HCT116 (cell line): ENCODE results near the gene ASAP3.

Experiments used
- ATF3 ChIP-seq: IDR thresholded peaks from 2 replicates; pipeline ENCODE4 v1.6.1; 2012
- EZH2 ChIP-seq: fragments of 200-600 bp; sonication (generic); IDR thresholded peaks from 2 replicates; pipeline ENCODE4 v1.6.1; 2017; ENCODE audit warnings: antibody characterized with exemption, mixed run types
- POLR2A ChIP-seq: IDR thresholded peaks from 2 replicates; pipeline ENCODE4 v1.7.0; 2011; ENCODE audit warnings: borderline replicate concordance; ENCODE audit not compliant: insufficient read depth, insufficient read length; ENCODE audit errors: extremely low read depth
- POLR2AphosphoS5 ChIP-seq: IDR thresholded peaks from 2 replicates; pipeline ENCODE4 v1.6.1; 2011; ENCODE audit warnings: mild to moderate bottlenecking, low read depth, low read length, moderate library complexity
- ZBTB33 ChIP-seq: IDR thresholded peaks from 2 replicates; pipeline ENCODE4 v1.6.1; 2011; ENCODE audit warnings: mild to moderate bottlenecking, low read length, moderate library complexity; ENCODE audit not compliant: insufficient replicate concordance; ENCODE audit errors: extremely low read depth
- ZFX ChIP-seq: fragments of 450-650 bp; IDR thresholded peaks from 2 replicates; pipeline ENCODE4 v1.6.1; 2017
- ZNF274 ChIP-seq: fragments of 200-500 bp; sonication (Bioruptor generic); IDR thresholded peaks from 2 replicates; pipeline ENCODE4 v1.6.1; 2014; ENCODE audit warnings: mild to moderate bottlenecking, low read depth, low read length, inconsistent platforms
- TF ChIP-seq, protein P1 (sequence below), 3 experiments: fragments of 200-600 bp in 1 of 3; sonication (generic) in 1 of 3; IDR thresholded peaks in 2 of 3; conservative IDR thresholded peaks in 1 of 3; 2 replicates each; pipeline ENCODE4 v1.5.1; 2012 to 2017; ENCODE audit warnings: low read depth in 2 of 3, low read length in 2 of 3, antibody characterized with exemption in 1 of 3, borderline replicate concordance in 1 of 3, control low read depth in 1 of 3, mild to moderate bottlenecking in 1 of 3, mixed read lengths in 1 of 3, mixed run types in 1 of 3, moderate library complexity in 1 of 3; ENCODE audit not compliant: insufficient read depth in 1 of 3
- TF ChIP-seq, protein P2 (sequence below): IDR thresholded peaks from 2 replicates; pipeline ENCODE4 v1.6.1; 2012

- TF ChIP-seq EZH2 (no peak), POLR2A (no peak), ZNF274 (no peak), POLR2AphosphoS5 (no peak), ZFX (no peak), ZBTB33 (no peak), ATF3 (no peak)
- TF ChIP-seq, protein P1, sequence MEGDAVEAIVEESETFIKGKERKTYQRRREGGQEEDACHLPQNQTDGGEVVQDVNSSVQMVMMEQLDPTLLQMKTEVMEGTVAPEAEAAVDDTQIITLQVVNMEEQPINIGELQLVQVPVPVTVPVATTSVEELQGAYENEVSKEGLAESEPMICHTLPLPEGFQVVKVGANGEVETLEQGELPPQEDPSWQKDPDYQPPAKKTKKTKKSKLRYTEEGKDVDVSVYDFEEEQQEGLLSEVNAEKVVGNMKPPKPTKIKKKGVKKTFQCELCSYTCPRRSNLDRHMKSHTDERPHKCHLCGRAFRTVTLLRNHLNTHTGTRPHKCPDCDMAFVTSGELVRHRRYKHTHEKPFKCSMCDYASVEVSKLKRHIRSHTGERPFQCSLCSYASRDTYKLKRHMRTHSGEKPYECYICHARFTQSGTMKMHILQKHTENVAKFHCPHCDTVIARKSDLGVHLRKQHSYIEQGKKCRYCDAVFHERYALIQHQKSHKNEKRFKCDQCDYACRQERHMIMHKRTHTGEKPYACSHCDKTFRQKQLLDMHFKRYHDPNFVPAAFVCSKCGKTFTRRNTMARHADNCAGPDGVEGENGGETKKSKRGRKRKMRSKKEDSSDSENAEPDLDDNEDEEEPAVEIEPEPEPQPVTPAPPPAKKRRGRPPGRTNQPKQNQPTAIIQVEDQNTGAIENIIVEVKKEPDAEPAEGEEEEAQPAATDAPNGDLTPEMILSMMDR (IDR thresholded peaks at IDR 0.05 in 2 of 3, conservative IDR thresholded peaks at IDR 0.05 in 1 of 3; ENCODE audit: borderline replicate concordance in 1 of 3, insufficient read depth in 1 of 3, low read depth in 2 of 3, low read length in 2 of 3), result no peak
- TF ChIP-seq, protein P2, sequence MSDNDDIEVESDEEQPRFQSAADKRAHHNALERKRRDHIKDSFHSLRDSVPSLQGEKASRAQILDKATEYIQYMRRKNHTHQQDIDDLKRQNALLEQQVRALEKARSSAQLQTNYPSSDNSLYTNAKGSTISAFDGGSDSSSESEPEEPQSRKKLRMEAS, result no peak
Observed at GRCh38 chr1:23479666-23479941, 4.4 kb downstream of the ASAP3 start.
